ENCODE results near the gene ROR2. TPM values are rescaled to one million over a fixed set of nuclear protein-coding genes. Genes with fewer than 3 reads are reported as not detected.

The ROR2 gene
- total RNA-seq, 4 donors from 2014 or later = 37.4 to 71.8 (median 59.4) TPM

GRCh38 chr9:91714020-91714806 is 235.8 kb downstream of the ROR2 start:
- Histone ChIP-seq H3K36me3 (no peaks in the 10 kb centered on the region), H3K4me3 (peak overlapping the region; percentile 43 to 59 (median 47)), H3K27ac (replicated peaks in 1 of 4) (peak overlapping the region; percentile 61 to 78 (median 75)), H3K27me3 (no peaks in the 10 kb centered on the region), H3K9me3 (peaks cover 0 to 10% (median 0%) of the 10 kb centered on the region in 4 donors), H3K4me1 (peaks cover 0 to 22% (median 8%) of the 10 kb centered on the region in 4 donors)
- 8% methylated on average over 38 of the region's 39 CpGs for WGBS
- TF ChIP-seq POLR2A (IDR thresholded peaks at IDR 0.05; ENCODE audit: low read depth) (no peak), POLR2AphosphoS5 (IDR thresholded peaks at IDR 0.05) (peak; percentile 33 to 64), EP300 (IDR thresholded peaks at IDR 0.05) (peak; percentile 43), CTCF (IDR thresholded peaks at IDR 0.05) (no peak)
- no peak for DNase-seq (ENCODE audit: extremely low spot score)
- intact Hi-C loops (cut with DNase I) = no loop called here

- Histone ChIP-seq H3K4me1 (peaks cover 0 to 22% (median 8%) of the 10 kb centered on the region in 4 donors), H3K27ac (replicated peaks in 1 of 4) (peak overlapping the region in 1 of 4 donors; percentile 26), H3K4me3 (no peak overlapping the region), H3K27me3 (no peaks in the 10 kb centered on the region), H3K36me3 (no peaks in the 10 kb centered on the region), H3K9me3 (peaks cover 0 to 10% (median 0%) of the 10 kb centered on the region in 4 donors)
- TF ChIP-seq POLR2AphosphoS5 (IDR thresholded peaks at IDR 0.05) = no peak
- no peak for TF ChIP-seq EP300 (IDR thresholded peaks at IDR 0.05)
- no peak for TF ChIP-seq CTCF (IDR thresholded peaks at IDR 0.05)
- TF ChIP-seq POLR2A (IDR thresholded peaks at IDR 0.05; ENCODE audit: low read depth) = no peak
- intact Hi-C loops (cut with DNase I) = no loop called here
- 76% methylated on average over 7 of the region's 7 CpGs for WGBS
- DNase-seq (ENCODE audit: extremely low spot score) = no peak
These were observed 237.2 kb downstream of the ROR2 start for GRCh38 chr9:91712811-91713210.

GRCh38 chr9:91711755-91712601 is 238.1 kb downstream of the ROR2 start:
- Histone ChIP-seq H3K9me3 (peaks cover 0 to 10% (median 0%) of the 10 kb centered on the region in 4 donors), H3K27me3 (no peaks in the 10 kb centered on the region), H3K4me1 (peaks cover 0 to 22% (median 8%) of the 10 kb centered on the region in 4 donors), H3K27ac (replicated peaks in 1 of 4) (no peak overlapping the region), H3K36me3 (no peaks in the 10 kb centered on the region), H3K4me3 (no peak overlapping the region)
- TF ChIP-seq EP300 (IDR thresholded peaks at IDR 0.05) (no peak), POLR2A (IDR thresholded peaks at IDR 0.05; ENCODE audit: low read depth) (no peak), CTCF (IDR thresholded peaks at IDR 0.05) (no peak)
- WGBS = 81% methylated on average over 8 of the region's 8 CpGs
- DNase-seq (ENCODE audit: extremely low spot score) = no peak
- intact Hi-C loops (cut with DNase I) = no loop called here

- intact Hi-C loops (cut with DNase I) = no loop called here
- 78% methylated on average over 8 of the region's 8 CpGs for WGBS
These were observed 239.9 kb downstream of the ROR2 start for GRCh38 chr9:91710158-91710557.

More at GRCh38 chr9:91710158-91710557, 239.9 kb downstream of the ROR2 start:
- Histone ChIP-seq H3K4me1 (peaks cover 0 to 22% (median 8%) of the 10 kb centered on the region in 4 donors), H3K9me3 (peaks cover 0 to 6% (median 0%) of the 10 kb centered on the region in 4 donors), H3K27me3 (no peaks in the 10 kb centered on the region), H3K4me3 (no peak overlapping the region), H3K36me3 (no peaks in the 10 kb centered on the region), H3K27ac (replicated peaks in 1 of 4) (no peak overlapping the region)
- TF ChIP-seq EP300 (IDR thresholded peaks at IDR 0.05) (no peak), POLR2A (IDR thresholded peaks at IDR 0.05; ENCODE audit: low read depth) (no peak), POLR2AphosphoS5 (IDR thresholded peaks at IDR 0.05) (no peak), CTCF (IDR thresholded peaks at IDR 0.05) (no peak)
- no peak for DNase-seq (ENCODE audit: extremely low spot score)
